Osteocyte (in vitro differentiated cells): ENCODE results near the gene ESPN. TPM values are rescaled to one million over a fixed set of nuclear protein-coding genes. Genes with fewer than 3 reads are reported as not detected.

Source experiments
- DNase-seq: peaks from one replicate; pipeline ENCODE4 v3.0.0; 2021; ENCODE audit warnings: mixed read lengths; ENCODE audit not compliant: unreplicated experiment; ENCODE audit errors: extremely low spot score
- H3K27ac Mint-ChIP-seq: one replicate; pipeline ENCODE4 v1.8.0; 2021; ENCODE audit warnings: mild to moderate bottlenecking, mixed read lengths; ENCODE audit not compliant: unreplicated experiment
- H3K27me3 Mint-ChIP-seq: one replicate; pipeline ENCODE4 v1.8.0; 2021; ENCODE audit warnings: mixed read lengths; ENCODE audit not compliant: unreplicated experiment
- H3K36me3 Mint-ChIP-seq: one replicate; pipeline ENCODE4 v1.8.0; 2021; ENCODE audit warnings: mixed read lengths; ENCODE audit not compliant: unreplicated experiment
- H3K4me1 Mint-ChIP-seq: one replicate; pipeline ENCODE4 v1.8.0; 2021; ENCODE audit warnings: mixed read lengths; ENCODE audit not compliant: unreplicated experiment
- H3K4me3 Mint-ChIP-seq: one replicate; pipeline ENCODE4 v1.8.0; 2021; ENCODE audit warnings: mild to moderate bottlenecking, moderate library complexity, mixed read lengths; ENCODE audit not compliant: unreplicated experiment
- H3K9me3 Mint-ChIP-seq: one replicate; pipeline ENCODE4 v1.8.0; 2021; ENCODE audit warnings: mixed read lengths; ENCODE audit not compliant: unreplicated experiment
- microRNA-seq: library from miRNA; unstranded; fragments of <30 nt; microRNA quantifications from one replicate; pipeline ENCODE4 v1.1.0, GENCODE V29; 2020; ENCODE audit not compliant: unreplicated experiment
- total RNA-seq: library from RNA; stranded (reverse); gene quantifications from 2 replicates; pipeline ENCODE4 v1.2.1, GENCODE V29; 2021
- TF ChIP-seq, protein P1 (sequence below): fragments of 200-600 bp; sonication (generic); IDR thresholded peaks from 2 replicates; pipeline ENCODE4 v1.5.0; 2021; ENCODE audit warnings: antibody characterized with exemption, mild to moderate bottlenecking, moderate library complexity

Gene ESPN
- total RNA-seq, 1 donor from 2014 or later = not detected

DNA sequence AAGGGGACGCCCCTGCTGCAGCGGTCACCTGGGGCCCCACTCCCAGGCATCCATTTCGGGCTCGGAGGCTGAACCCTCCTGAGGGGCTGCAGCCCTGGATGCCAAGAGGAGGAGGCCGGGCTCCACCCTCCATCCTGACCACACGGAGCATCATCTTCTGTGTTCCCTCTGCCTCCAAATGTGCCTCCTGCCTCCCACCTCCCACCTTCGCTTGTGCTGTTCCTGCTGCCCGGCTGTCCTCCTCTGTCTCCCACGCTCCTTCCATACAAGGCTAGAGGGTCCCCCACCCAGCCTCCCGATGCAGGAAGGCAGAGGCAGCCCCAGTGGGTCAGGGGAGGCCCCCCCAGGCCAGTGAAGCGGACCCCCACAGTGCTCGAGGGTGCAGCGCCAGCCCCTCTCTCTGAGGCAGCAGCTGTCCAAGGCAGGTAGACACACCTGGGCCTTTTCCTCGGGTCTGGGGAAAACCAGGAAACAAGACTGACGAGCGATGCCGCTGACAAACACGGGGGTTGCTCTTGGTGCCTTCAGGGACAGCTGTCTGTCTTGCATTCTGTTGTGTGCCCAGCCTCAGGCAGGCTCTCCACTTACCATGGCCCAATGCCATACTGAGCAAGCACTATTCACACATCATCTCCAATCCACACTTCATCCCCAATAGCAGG lies 83.7 kb downstream of the ESPN start:
- Mint-ChIP-seq H3K36me3 (no peaks in the 10 kb centered on the region), H3K9me3 (no peaks in the 10 kb centered on the region), H3K4me1 (peaks cover 33% of the 10 kb centered on the region), H3K27ac (no peak overlapping the region), H3K27me3 (no peaks in the 10 kb centered on the region), H3K4me3 (no peak overlapping the region)
- TF ChIP-seq, protein P1, sequence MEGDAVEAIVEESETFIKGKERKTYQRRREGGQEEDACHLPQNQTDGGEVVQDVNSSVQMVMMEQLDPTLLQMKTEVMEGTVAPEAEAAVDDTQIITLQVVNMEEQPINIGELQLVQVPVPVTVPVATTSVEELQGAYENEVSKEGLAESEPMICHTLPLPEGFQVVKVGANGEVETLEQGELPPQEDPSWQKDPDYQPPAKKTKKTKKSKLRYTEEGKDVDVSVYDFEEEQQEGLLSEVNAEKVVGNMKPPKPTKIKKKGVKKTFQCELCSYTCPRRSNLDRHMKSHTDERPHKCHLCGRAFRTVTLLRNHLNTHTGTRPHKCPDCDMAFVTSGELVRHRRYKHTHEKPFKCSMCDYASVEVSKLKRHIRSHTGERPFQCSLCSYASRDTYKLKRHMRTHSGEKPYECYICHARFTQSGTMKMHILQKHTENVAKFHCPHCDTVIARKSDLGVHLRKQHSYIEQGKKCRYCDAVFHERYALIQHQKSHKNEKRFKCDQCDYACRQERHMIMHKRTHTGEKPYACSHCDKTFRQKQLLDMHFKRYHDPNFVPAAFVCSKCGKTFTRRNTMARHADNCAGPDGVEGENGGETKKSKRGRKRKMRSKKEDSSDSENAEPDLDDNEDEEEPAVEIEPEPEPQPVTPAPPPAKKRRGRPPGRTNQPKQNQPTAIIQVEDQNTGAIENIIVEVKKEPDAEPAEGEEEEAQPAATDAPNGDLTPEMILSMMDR = no peak
- DNase-seq = no peak

DNA sequence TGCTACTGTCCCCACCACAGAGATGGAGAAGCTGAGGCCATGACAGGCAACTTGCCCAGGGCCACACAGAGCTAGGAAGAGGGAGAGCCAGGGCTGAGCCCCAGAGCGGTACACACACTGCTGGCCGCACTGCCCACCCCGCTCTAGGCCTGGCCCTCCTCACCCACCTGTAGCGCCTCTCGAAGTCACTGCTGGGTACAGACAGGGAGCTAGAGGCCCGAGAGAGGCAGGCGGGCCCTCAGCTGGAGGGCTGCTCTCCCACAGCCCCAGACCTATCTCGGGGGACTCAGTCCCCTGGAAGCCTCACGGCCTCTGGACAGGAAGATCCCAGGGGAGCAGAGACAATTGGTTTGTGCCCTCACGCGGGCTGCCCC lies 84.2 kb downstream of the ESPN start:
- DNase-seq = no peak
- Mint-ChIP-seq H3K27ac (no peak overlapping the region), H3K27me3 (no peaks in the 10 kb centered on the region), H3K9me3 (no peaks in the 10 kb centered on the region), H3K4me3 (no peak overlapping the region), H3K4me1 (peaks cover 38% of the 10 kb centered on the region), H3K36me3 (no peaks in the 10 kb centered on the region)
- TF ChIP-seq, protein P1 = no peak

DNA sequence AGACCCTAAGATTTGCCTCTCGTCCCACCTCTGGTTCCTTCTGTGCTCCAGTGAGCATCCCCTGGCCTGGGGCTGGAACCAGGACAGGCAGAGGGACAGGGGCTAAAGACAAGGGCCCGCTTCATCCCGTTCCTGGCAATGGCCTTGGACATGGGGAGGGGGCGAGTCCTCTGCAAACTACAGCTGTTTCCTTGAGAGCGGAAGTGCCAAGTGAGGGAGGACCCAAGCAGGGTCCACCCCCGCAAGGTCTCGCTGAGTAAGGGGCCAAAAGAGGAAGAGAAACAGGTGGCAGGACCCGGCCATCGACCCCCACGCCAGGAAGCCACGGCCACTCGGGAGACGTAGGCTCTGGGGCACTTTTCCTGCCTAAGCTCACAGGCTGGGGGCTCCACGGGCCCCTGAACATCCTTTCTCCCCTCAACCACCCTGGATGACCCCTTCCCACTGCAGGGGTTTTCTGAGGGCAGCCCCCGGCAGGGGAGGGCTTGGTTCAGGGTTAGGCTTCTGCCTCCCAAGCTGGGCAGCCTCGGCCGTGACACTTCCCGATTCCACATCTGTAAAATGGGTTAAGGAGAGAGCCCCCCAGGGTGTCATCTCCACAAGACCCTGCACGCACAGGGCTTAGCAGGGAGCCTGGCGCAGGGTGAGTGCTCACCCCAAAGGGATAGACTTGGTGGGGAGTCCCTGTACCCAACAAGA lies 84.8 kb downstream of the ESPN start:
- Mint-ChIP-seq H3K36me3 (no peaks in the 10 kb centered on the region), H3K27me3 (no peaks in the 10 kb centered on the region), H3K4me1 (peaks cover 39% of the 10 kb centered on the region), H3K9me3 (no peaks in the 10 kb centered on the region), H3K27ac (no peak overlapping the region), H3K4me3 (no peak overlapping the region)
- no peak for DNase-seq
- TF ChIP-seq, protein P1 = no peak

DNA sequence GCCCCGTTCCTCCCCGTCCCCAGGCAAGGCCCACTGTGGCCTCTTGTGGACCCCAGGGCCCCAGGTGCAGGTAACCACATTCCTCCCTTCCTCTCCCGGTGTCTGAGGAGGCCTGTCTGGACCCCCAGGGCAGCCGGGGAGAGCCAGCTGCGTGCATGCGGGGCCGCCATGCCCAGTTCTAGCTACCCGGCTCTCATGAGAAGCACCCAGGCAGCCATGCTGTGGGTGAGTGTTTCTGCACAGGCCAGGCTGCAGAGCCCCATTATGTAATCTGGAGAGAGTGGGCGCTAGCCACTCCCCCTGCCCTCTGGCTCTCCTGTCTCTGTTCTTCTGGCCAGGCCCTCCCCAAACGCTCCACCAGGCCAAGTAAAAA lies 85.3 kb downstream of the ESPN start:
- TF ChIP-seq, protein P1 = no peak
- Mint-ChIP-seq H3K36me3 (no peaks in the 10 kb centered on the region), H3K27me3 (no peaks in the 10 kb centered on the region), H3K4me1 (peaks cover 39% of the 10 kb centered on the region), H3K4me3 (no peak overlapping the region), H3K9me3 (no peaks in the 10 kb centered on the region), H3K27ac (no peak overlapping the region)
- DNase-seq = no peak

DNA sequence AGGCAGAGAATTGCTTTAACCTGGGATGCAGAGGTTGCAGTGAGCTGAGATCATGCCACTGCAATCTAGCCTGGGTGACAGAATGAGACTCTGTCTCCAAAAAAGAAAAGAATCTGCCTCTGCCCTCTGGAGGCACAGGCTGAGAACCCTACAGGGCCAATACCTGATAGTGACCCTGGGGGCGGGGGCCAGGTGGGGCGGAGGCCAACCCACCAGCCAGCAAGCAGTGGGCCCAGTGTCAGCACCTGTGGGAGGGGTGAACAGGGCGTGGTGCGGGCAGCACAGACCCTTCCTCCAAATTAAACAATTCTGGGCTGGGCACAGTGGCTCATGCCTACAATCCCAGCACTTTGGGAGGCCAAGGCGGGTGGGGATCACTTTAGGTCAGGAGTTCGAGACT lies 85.9 kb downstream of the ESPN start:
- no peak overlapping the region for H3K27ac Mint-ChIP-seq
- no peaks in the 10 kb centered on the region for H3K27me3 Mint-ChIP-seq
- no peaks in the 10 kb centered on the region for H3K9me3 Mint-ChIP-seq
- no peaks in the 10 kb centered on the region for H3K36me3 Mint-ChIP-seq
- peaks cover 40% of the 10 kb centered on the region for H3K4me1 Mint-ChIP-seq
- TF ChIP-seq, protein P1 = no peak
- DNase-seq = no peak
- no peak overlapping the region for H3K4me3 Mint-ChIP-seq

Small RNA genes within 50 kb of the gene (microRNA-seq; reads per million reads assigned to microRNA genes)
- not detected for gene MIR4252

Other genes with a start within 250 kb of the ESPN start
- gene CHD5, start 244.5 kb upstream of the ESPN start, total RNA-seq = 0.16 and 0.43 TPM in 2 replicates
- 359 and 373 TPM in 2 replicates for gene RPL22, start 225.2 kb upstream of the ESPN start, total RNA-seq
- gene RNF207, start 218.7 kb upstream of the ESPN start, total RNA-seq = 12.4 TPM in 2 replicates
- gene ICMT, start 188.8 kb upstream of the ESPN start, total RNA-seq = 74.7 and 81.1 TPM in 2 replicates
- gene HES3, start 180.6 kb upstream of the ESPN start, total RNA-seq = not detected in 2 replicates
- 4.2 and 4.4 TPM in 2 replicates for gene GPR153, start 163.7 kb upstream of the ESPN start, total RNA-seq
- 21.6 and 21.8 TPM in 2 replicates for gene ACOT7, start 31.0 kb upstream of the ESPN start, total RNA-seq
- gene HES2, start 4.9 kb upstream of the ESPN start, total RNA-seq = not detected in 2 replicates
- 26.4 and 27.9 TPM in 2 replicates for gene TNFRSF25, start 41.4 kb downstream of the ESPN start, total RNA-seq
- 33.0 and 34.9 TPM in 2 replicates for gene PLEKHG5, start 66.9 kb downstream of the ESPN start, total RNA-seq
- 33.5 and 36.3 TPM in 2 replicates for gene NOL9, start 129.7 kb downstream of the ESPN start, total RNA-seq
- not detected in 2 replicates for gene TAS1R1, start 130.5 kb downstream of the ESPN start, total RNA-seq
- 28.8 and 29.1 TPM in 2 replicates for gene ZBTB48, start 155.2 kb downstream of the ESPN start, total RNA-seq
- gene KLHL21, start 178.1 kb downstream of the ESPN start, total RNA-seq = 27.3 and 27.5 TPM in 2 replicates
- 24.0 and 28.9 TPM in 2 replicates for gene PHF13, start 189.0 kb downstream of the ESPN start, total RNA-seq
- 16.5 and 18.7 TPM in 2 replicates for gene THAP3, start 200.1 kb downstream of the ESPN start, total RNA-seq